Activated naive CD8-positive, alpha-beta T cell (primary cell): ENCODE results near the gene UTF1.
A peak's percentile ranks its signal among the peaks of the same experiment; 100 is the strongest.

Experiments
- H3K27ac Mint-ChIP-seq: one replicate; pipeline ENCODE4 v1.8.0; 2021; ENCODE audit warnings: mixed read lengths
- H3K27me3 Mint-ChIP-seq: one replicate; pipeline ENCODE4 v1.8.0; 2021; ENCODE audit warnings: mixed read lengths
- H3K36me3 Mint-ChIP-seq: one replicate; pipeline ENCODE4 v1.8.0; 2021; ENCODE audit warnings: mixed read lengths
- H3K4me1 Mint-ChIP-seq: one replicate; pipeline ENCODE4 v1.8.0; 2021; ENCODE audit warnings: low read depth, mixed read lengths
- H3K4me3 Mint-ChIP-seq: one replicate; pipeline ENCODE4 v1.8.0; 2021; ENCODE audit warnings: mild to moderate bottlenecking, mixed read lengths
- H3K9me3 Mint-ChIP-seq: one replicate; pipeline ENCODE4 v1.8.0; 2021; ENCODE audit warnings: low read depth, mixed read lengths

UTF1 gene

DNA sequence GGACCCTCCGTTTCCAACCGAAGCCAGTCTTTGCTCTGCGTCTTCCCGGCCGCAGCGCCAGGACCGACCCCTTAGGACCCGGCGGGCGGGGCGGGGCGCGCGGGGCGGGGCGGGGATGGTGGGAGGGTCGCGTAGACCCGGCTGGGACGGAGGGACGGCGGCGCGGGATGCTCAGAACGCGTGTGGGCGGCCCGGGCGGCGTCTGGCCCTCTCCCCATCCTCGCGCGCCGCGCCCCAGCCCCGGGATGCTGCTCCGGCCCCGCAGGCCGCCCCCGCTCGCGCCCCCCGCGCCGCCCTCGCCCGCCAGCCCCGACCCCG is at the start of gene UTF1:
UTF1 (plus strand) TSS at position 174 of the 318 bp plus-strand sequence; CDS start at position 246, 72 bp downstream.
- H3K36me3 Mint-ChIP-seq: no peaks in the 10 kb centered on the region
- H3K9me3 Mint-ChIP-seq: no peaks in the 10 kb centered on the region
- H3K27me3 Mint-ChIP-seq: peaks cover 21% of the 10 kb centered on the region
- H3K4me3 Mint-ChIP-seq: peak within 1 kb of the TSS; percentile 52
- H3K27ac Mint-ChIP-seq: no peak within 1 kb of the TSS
- H3K4me1 Mint-ChIP-seq: peaks cover 15% of the 10 kb centered on the region

DNA sequence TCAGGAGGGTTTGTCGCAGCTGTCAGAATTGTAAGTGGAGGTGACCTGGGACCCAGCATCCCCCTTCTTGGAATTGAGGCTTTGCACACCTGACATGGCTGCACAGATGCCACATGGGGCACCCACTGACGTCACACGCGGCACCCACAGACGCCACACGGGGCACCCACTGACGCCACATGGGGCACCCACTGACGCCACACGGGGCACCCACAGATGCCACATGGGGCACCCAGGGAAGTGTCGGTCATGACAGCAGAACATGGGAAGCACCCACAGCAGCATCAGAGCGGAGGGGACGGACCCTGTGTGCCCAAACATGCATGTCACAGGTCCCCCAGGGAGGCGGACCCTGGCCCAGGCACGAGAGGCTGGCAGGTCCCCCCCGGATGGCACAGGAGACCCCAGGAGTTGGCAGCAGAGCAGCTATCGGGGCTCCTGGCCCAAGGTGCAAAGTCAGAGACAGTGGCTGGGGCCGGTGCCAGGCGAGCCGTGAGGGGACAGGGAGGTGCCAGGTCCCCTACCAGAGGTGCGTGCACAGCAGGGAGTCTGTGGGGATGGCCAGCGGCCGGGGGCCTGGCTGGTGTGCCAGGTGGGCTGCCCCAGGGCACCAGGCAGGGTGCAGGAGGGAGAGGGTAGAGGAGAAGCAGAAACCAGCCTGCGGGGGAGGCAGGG is 48.9 kb upstream of the UTF1 start:
- Mint-ChIP-seq H3K36me3 (no peaks in the 10 kb centered on the region), H3K9me3 (no peaks in the 10 kb centered on the region), H3K27ac (no peak overlapping the region), H3K4me3 (no peak overlapping the region), H3K27me3 (peaks cover 3% of the 10 kb centered on the region), H3K4me1 (no peaks in the 10 kb centered on the region)

DNA sequence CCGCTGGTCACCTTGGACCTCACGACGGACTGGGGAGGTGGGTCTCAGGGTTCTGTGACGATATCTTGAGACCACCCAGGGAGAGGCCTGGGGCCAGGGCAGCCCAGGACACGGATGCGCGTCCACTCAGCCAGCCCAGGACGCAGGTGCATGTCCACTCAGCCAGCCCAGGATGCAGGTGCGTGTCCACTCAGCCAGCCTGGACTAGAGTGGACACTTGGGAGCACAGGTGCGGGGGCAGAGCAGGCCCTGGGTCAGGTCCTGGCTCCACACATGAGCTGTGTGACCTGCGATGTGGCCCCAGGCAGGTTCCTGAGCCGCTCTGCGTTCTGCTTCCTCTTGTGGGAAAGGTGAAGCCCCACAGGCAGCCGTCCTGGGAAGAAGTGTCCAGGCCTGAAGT is 47.8 kb upstream of the UTF1 start:
- Mint-ChIP-seq H3K4me1 (no peaks in the 10 kb centered on the region), H3K27me3 (peaks cover 3% of the 10 kb centered on the region), H3K36me3 (no peaks in the 10 kb centered on the region), H3K9me3 (no peaks in the 10 kb centered on the region), H3K27ac (no peak overlapping the region), H3K4me3 (no peak overlapping the region)

DNA sequence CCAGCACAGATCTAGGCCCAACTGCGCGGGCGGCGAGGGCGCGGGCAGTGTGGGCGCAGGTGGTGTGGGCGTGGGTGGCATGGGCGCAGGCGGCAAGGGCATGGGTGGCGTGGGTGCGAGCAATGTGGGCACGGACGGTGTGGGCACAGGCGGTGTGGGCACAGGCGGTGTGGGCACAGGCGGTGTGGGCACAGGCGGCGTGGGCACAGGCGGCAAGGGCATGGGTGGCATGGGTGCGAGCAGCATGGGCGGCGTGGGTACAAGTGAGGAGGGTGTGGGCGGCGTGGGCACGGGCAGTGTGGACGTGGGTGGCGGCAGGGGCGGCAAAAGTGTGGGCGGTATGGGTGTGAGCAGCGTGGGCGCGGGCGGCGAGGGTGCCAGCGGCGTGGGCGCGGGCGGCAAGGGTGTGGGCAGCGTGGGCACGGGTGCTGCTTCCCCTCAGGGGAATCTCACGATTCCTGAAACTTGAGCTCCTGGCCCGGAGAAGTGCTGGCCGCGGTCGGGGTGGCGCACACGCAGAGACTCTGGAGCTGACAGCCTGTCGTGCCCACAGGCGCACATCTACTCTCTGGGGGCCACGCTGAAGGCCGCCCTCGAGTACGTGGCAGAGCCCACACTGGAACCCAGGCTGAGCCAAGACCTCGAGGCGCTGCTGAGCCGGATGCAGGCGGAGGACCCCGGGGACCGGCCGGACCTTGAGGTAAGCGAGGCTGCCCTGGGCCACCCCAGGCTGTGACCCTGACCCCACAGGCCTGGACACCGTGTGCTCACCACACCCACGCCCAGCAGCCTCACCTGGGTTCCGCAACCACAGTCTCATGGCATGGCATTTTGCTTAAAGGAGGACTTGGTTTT is 47.0 kb upstream of the UTF1 start:
- Mint-ChIP-seq H3K36me3 (no peaks in the 10 kb centered on the region), H3K27me3 (peaks cover 3% of the 10 kb centered on the region), H3K27ac (no peak overlapping the region), H3K4me1 (no peaks in the 10 kb centered on the region), H3K9me3 (no peaks in the 10 kb centered on the region), H3K4me3 (no peak overlapping the region)

DNA sequence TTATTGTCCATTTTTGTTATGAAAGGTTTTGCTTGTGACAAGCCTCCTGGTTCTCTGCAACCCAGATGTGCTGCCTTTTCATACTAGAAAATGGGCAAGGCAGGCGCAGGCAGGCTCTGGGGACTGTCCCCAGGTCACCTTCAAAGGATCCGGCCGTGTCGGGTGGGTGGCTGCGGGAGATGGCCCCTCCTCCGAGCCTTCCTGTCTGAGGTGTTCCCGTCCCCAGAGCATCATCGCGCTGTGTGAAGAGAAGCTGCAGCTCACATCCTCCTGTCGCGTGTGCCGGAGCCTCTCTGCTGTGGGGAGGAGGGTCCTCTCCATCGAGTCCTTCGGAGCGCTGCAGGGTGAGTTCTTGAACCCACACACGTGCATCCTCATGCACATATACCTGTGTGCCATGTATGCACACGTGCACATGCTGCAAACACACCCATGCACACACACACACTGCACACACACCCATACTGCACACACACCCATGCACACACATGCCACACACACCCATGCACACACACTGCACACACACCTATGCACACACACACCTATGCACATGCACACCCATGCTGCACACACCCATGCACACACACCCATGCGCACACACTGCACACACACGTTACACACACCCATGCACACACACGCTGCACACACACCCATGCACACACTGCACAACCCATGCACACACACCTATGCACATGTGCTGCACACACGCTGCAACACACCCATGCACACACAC is 46.2 kb upstream of the UTF1 start:
- Mint-ChIP-seq H3K36me3 (no peaks in the 10 kb centered on the region), H3K4me3 (no peak overlapping the region), H3K9me3 (no peaks in the 10 kb centered on the region), H3K27me3 (peaks cover 3% of the 10 kb centered on the region), H3K4me1 (no peaks in the 10 kb centered on the region), H3K27ac (no peak overlapping the region)

DNA sequence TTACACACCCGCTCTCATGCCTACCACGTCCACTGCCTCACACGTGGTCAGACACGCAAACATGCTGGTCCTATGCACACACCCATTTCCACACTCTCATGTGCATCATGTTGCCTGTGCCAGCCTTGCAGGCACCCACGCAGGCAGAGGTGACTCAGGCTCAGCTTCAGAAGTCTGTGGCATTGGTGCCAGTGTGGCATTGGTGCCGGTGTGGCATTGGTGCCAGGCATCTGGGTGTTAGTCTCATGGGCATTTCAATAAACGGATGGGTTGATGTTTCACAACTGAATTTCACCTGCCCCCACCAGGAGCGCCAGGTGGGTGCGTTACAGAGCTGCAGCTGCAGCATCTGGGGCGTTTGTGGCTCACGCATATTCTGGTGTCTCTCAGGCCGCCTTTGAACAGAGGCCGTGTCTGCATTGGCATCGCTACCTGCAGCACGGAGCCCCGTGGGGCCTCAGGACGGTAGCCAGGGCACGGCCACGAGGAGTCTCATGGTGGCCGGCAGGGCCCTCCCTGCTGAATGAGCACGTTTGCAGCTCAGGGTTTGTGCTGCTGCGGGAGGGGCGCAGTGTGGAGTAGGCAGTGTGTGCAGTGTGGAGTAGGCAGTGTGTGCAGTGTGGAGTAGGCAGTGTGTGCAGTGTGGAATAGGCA is 45.3 kb upstream of the UTF1 start:
- H3K27ac Mint-ChIP-seq: no peak overlapping the region
- H3K4me3 Mint-ChIP-seq: no peak overlapping the region
- peaks cover 3% of the 10 kb centered on the region for H3K27me3 Mint-ChIP-seq

DNA sequence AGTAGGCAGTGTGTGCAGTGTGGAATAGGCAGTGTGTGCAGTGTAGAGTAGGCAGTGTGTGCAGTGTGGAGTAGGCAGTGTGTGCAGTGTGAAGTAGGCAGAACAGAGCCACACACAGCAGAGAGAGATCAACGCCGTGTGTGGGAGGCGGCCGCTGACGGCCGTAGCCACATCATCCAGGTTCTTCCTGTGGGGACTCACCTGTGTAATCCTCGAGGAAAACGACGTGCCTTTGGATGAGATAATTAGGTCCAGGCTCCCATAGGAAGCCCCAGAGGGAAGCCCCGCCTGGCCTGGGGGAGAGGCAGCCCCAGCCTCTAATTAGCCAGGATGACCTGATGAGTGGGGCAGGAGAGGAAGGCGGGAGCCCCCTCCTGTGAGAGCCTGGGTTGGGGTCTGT is 44.6 kb upstream of the UTF1 start:
- H3K36me3 Mint-ChIP-seq: no peaks in the 10 kb centered on the region
- no peaks in the 10 kb centered on the region for H3K4me1 Mint-ChIP-seq
- no peak overlapping the region for H3K4me3 Mint-ChIP-seq
- H3K27ac Mint-ChIP-seq: no peak overlapping the region
- peaks cover 3% of the 10 kb centered on the region for H3K27me3 Mint-ChIP-seq
- H3K9me3 Mint-ChIP-seq: no peaks in the 10 kb centered on the region

More for the DNA sequence above, 45.3 kb upstream of the UTF1 start:
- no peaks in the 10 kb centered on the region for H3K4me1 Mint-ChIP-seq
- H3K9me3 Mint-ChIP-seq: no peaks in the 10 kb centered on the region
- H3K36me3 Mint-ChIP-seq: no peaks in the 10 kb centered on the region

DNA sequence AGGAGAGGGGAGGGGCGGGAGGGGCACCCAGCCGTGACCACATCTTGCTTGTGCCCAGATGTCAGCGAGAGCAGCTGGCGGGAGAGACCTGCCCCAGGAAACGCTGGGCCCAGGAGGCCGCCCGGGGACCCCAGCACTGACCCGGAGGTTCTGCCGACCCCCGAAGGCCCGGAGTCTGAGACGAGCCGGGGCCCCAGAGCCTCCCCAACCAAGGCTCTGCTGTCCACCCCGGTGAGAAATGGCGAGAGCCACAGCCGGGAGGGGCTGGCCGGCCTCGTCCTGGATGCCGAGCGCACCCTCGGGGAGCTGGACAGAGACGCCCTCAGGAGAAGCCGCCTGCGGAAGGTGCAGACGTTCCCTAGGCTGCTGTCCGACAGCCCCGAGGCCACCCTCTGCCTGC is 44.1 kb upstream of the UTF1 start:
- no peaks in the 10 kb centered on the region for H3K27me3 Mint-ChIP-seq
- H3K4me1 Mint-ChIP-seq: no peaks in the 10 kb centered on the region

GRCh38 chr10:133186416-133187090 is 43.5 kb upstream of the UTF1 start:
- Mint-ChIP-seq H3K9me3 (no peaks in the 10 kb centered on the region), H3K4me1 (no peaks in the 10 kb centered on the region), H3K27ac (no peak overlapping the region), H3K36me3 (no peaks in the 10 kb centered on the region), H3K4me3 (no peak overlapping the region), H3K27me3 (no peaks in the 10 kb centered on the region)

More for the DNA sequence above, 44.1 kb upstream of the UTF1 start:
- Mint-ChIP-seq H3K4me3 (no peak overlapping the region), H3K9me3 (no peaks in the 10 kb centered on the region), H3K36me3 (no peaks in the 10 kb centered on the region), H3K27ac (no peak overlapping the region)

- Mint-ChIP-seq H3K4me1 (no peaks in the 10 kb centered on the region), H3K27me3 (no peaks in the 10 kb centered on the region), H3K36me3 (no peaks in the 10 kb centered on the region), H3K4me3 (no peak overlapping the region), H3K9me3 (no peaks in the 10 kb centered on the region), H3K27ac (no peak overlapping the region)
These were observed 42.7 kb upstream of the UTF1 start for GRCh38 chr10:133187091-133187905.

DNA sequence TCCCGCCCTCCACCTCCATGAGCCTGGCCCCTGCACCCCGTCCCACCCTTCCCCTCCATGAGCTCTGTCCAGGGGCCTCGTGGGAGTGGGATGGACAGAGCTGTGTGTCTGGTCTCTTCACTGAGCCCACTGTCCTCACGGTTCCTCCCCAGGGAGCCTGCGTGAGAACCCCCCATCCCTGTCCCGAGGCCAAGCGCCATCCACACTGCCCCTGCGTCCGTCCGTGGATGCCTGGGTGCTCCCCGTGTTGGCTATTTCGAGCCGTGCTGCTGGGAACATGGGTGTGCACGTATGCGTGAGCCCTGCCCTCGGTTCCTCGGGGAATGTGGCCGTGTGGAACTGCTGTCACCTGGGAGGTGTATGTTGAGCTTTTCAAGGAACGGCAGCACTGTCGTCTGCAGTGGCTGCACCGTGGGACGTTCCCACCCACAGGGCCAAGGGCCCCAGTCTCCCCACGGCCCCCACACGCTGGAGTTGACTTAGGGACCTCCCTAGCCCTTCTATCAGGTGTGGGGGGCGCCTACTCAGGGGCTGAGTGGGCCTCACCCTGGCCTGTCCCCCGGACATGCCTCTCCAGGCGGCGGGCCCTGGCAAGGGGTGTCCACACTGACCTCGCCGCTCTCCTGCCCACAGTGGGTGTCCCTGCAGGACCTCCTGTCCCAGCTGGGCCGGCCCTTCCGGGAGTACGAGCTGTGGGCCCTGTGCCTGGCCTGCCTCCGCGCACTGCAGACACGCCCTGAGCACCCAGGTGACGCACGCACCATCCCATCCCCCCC is 41.9 kb upstream of the UTF1 start:
- no peaks in the 10 kb centered on the region for H3K4me1 Mint-ChIP-seq
- H3K36me3 Mint-ChIP-seq: no peaks in the 10 kb centered on the region
- H3K4me3 Mint-ChIP-seq: no peak overlapping the region
- H3K27me3 Mint-ChIP-seq: no peaks in the 10 kb centered on the region
- H3K27ac Mint-ChIP-seq: no peak overlapping the region
- H3K9me3 Mint-ChIP-seq: no peaks in the 10 kb centered on the region

- Mint-ChIP-seq H3K27ac (no peak overlapping the region), H3K4me1 (no peaks in the 10 kb centered on the region), H3K4me3 (no peak overlapping the region), H3K27me3 (no peaks in the 10 kb centered on the region), H3K36me3 (no peaks in the 10 kb centered on the region), H3K9me3 (no peaks in the 10 kb centered on the region)
These were observed 40.8 kb upstream of the UTF1 start for GRCh38 chr10:133189256-133189655.

- H3K36me3 Mint-ChIP-seq: no peaks in the 10 kb centered on the region
- H3K27ac Mint-ChIP-seq: no peak overlapping the region
- H3K4me3 Mint-ChIP-seq: no peak overlapping the region
- no peaks in the 10 kb centered on the region for H3K27me3 Mint-ChIP-seq
- no peaks in the 10 kb centered on the region for H3K4me1 Mint-ChIP-seq
- H3K9me3 Mint-ChIP-seq: no peaks in the 10 kb centered on the region
These were observed 40.3 kb upstream of the UTF1 start for GRCh38 chr10:133189726-133190125.
